GM18868 (cell line): ENCODE measurements around the gene TCAF1.
"Not testable (repeated sequence)": the region's sequence is repeated elsewhere in the genome, so short reads cannot be mapped to it uniquely, and the experiment has no call there.

Source experiments
- ATAC-seq: cut with Tn5 transposase; IDR thresholded peaks from one replicate; pipeline ENCODE4 v1.9.1; 2021; ENCODE audit warnings: mild to moderate bottlenecking, moderate library complexity; ENCODE audit not compliant: unreplicated experiment

Gene TCAF1

GRCh38 chr7:143855443-143855842, 46.5 kb downstream of the TCAF1 start:
- not testable (repeated sequence) for ATAC-seq

- no peak for ATAC-seq
Measured at GRCh38 chr7:143850682-143851081, 51.3 kb downstream of the TCAF1 start.

- no peak for ATAC-seq
Measured at GRCh38 chr7:143849785-143850479, 52.0 kb downstream of the TCAF1 start.

- no peak for ATAC-seq
Measured at GRCh38 chr7:143848192-143848591, 53.8 kb downstream of the TCAF1 start.

- ATAC-seq = no peak
Measured at GRCh38 chr7:143846692-143847091, 55.3 kb downstream of the TCAF1 start.

- not testable (repeated sequence) for ATAC-seq
Measured at GRCh38 chr7:143841696-143842095, 60.3 kb downstream of the TCAF1 start.

GRCh38 chr7:143840062-143840461, 61.9 kb downstream of the TCAF1 start:
- ATAC-seq = not testable (repeated sequence)

- peak; percentile 57 for ATAC-seq
Measured at GRCh38 chr7:143837223-143837622, 64.8 kb downstream of the TCAF1 start.

GRCh38 chr7:143836622-143837021, 65.4 kb downstream of the TCAF1 start:
- ATAC-seq = peak; percentile 73

- ATAC-seq = peak; percentile 35
Measured at GRCh38 chr7:143836088-143836487, 65.9 kb downstream of the TCAF1 start.

- ATAC-seq = not testable (repeated sequence)
Measured at GRCh38 chr7:143826578-143826977, 75.4 kb downstream of the TCAF1 start.

- not testable (repeated sequence) for ATAC-seq
Measured at GRCh38 chr7:143824295-143825135, 77.5 kb downstream of the TCAF1 start.

GRCh38 chr7:143823634-143824294, 78.2 kb downstream of the TCAF1 start:
- not testable (repeated sequence) for ATAC-seq

- ATAC-seq = not testable (repeated sequence)
Measured at GRCh38 chr7:143821392-143822277, 80.3 kb downstream of the TCAF1 start.

GRCh38 chr7:143817873-143818272, 84.1 kb downstream of the TCAF1 start:
- ATAC-seq = peak; percentile 74

- not testable (repeated sequence) for ATAC-seq
Measured at GRCh38 chr7:143816471-143817133, 85.4 kb downstream of the TCAF1 start.

- ATAC-seq = not testable (repeated sequence)
Measured at GRCh38 chr7:143810639-143811038, 91.3 kb downstream of the TCAF1 start.

- ATAC-seq = not testable (repeated sequence)
Measured at GRCh38 chr7:143806664-143807071, 95.3 kb downstream of the TCAF1 start.
